HG03575 (cell line): ENCODE results near the gene F2RL3.
"Not testable (repeated sequence)": the region's sequence is repeated elsewhere in the genome, so short reads cannot be mapped to it uniquely, and the experiment has no call there.

Experiments
- ATAC-seq: cut with Tn5 transposase; IDR thresholded peaks from one replicate; pipeline ENCODE4 v1.9.1; 2021; ENCODE audit not compliant: unreplicated experiment, insufficient number of reproducible peaks, low FRiP score; ENCODE audit errors: extremely low read depth

The F2RL3 gene

DNA sequence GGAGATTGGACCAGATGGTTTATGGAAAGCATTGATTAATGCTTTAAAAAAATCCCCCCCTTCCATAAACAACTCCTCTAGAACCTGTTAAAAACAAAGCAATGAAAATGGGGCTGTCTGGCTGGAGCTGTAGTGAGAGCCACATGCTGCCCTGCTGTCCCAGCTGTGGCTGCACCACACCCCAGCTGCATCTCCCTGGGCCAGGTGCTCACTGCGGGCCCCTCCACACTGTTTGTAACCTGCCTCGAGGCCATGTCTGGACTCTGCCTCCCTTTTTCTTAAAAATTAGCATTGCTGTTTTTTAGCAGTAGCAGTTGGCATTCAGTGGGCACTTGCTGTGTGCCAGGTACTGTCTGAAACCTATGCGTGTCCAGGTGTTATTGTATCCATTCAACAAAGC is 15.2 kb upstream of the F2RL3 start:
- no peak for ATAC-seq

DNA sequence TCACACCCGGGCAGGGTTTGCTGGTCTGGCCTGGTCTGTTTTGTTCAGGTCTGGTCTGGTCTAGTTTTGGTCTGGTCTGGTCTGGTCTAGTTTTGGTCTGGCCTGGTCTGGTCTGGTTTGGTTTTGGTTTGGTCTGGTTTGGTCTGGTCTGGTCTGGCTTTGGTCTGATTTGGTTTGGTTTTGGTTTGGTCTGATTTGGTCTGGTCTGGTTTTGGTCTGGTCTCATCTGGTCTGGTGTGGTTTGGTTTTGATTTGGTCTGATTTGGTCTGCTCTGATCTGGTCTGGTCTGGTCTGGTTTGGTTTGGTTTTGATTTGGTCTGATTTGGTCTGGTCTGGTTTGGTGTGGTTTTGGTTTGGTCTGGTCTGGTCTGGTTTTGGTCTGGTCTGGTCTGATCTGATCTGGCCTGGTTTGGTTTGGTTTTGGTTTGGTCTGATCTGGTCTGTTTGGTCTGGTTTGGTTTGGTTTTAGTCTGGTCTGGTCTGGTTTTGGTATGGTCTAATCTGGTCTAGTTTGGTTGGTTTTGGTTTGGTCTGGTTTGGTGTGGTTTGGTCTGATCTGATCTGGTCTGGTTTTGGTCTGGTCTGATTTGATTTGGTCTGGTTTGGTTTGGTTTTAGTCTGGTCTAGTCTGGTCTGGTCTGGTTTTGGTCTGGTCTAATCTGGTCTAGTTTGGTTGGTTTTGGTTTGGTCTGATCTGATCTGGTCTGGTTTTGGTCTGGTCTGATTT is 14.4 kb upstream of the F2RL3 start:
- no peak for ATAC-seq

- not testable (repeated sequence) for ATAC-seq
Measured at GRCh38 chr19:16874978-16875299, 13.9 kb upstream of the F2RL3 start.

- ATAC-seq, result no peak
Measured at GRCh38 chr19:16875584-16876555, 12.9 kb upstream of the F2RL3 start.

DNA sequence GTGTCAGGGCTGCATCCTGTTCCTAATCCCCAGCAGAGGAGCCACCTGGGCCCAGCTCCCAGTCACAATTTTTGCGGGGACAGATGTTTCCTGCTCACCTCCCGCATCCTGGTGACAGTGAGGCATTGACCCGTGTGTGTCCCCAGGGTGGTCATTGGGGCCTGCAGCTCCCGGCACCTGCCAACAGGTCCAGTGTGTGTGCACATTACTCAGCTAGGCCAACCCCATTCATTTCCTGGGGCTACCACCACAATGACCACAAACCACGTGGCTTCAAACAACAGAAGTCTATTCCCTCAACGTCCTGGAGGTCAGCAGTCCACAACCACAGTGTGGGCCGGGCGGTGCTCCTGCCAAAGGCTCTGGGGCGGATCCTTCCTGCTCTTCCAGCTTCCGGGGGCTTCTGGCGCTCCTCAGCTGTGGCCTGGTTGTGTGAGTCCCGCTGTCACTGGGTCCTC is 11.9 kb upstream of the F2RL3 start:
- no peak for ATAC-seq

- no peak for ATAC-seq
Measured at GRCh38 chr19:16877581-16877980, 11.2 kb upstream of the F2RL3 start.

DNA sequence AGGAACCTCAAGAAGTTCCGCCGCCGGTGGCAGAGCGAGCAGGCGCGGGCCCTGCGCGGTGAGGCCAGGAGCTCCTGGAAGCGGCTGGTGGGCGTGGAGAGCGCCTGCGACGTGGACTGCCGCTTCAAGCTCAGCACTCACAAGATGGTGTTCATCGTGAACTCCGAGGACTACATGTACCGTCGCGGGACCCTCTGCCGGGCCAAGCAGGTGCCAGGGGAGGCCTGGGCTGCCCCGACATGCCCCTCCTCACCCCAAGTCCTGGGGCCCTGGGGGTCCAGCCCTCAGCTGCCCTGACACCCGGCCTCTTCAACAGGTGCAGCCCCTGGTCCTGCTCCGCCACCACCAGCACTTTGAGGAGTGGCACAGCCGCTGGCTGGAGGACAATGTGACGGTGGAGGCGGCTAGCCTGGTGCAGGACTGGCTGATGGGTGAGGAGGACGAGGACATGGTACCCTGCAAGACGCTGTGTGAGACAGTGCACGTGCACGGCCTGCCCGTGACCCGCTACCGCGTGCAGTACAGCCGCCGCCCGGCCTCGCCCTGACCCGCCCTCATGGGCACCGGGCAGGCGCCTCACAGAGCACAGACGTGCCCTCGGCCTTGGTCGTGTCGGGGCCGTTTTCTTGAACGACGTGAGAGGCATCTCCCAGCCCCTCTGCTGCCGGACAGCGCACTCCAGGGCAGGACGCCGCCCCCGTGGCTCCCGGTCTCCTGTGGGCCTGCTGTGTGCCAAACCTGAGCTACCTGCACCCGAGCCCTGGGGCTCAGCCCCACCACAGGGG is 10.4 kb upstream of the F2RL3 start:
- ATAC-seq, result no peak

DNA sequence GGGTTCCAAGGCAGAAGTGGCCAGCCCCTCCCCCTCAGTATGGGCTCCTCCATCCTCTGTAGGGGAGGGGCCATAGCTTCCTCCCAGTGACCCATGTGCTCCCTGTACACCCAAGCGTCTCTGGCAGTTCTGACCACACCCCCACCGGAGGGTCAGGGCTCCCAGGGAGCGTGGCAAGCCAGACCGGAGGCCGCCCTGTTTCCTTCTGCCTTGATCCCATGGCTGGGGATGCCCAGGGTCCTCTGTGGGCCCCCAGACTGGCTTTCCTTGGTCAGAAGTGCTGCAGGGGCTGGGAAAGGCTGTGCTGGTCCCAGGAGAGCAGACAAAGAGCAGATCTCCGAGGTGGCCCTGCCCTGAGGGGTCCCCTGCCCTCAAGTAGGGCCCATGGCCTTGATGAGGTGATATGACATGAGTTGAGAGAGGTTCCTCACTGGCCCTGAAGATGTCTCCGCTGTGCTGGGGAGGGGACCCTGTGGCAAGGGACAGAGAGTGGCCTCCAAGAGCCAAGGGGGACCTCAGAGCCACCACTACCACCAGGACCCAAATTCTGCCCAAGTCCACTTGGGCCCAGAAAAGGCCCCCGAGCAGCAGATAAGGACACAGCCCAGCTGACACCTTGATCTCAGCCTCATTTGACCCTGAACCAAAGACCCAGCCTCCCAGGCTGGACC is 7.8 kb upstream of the F2RL3 start:
- ATAC-seq, result no peak

DNA sequence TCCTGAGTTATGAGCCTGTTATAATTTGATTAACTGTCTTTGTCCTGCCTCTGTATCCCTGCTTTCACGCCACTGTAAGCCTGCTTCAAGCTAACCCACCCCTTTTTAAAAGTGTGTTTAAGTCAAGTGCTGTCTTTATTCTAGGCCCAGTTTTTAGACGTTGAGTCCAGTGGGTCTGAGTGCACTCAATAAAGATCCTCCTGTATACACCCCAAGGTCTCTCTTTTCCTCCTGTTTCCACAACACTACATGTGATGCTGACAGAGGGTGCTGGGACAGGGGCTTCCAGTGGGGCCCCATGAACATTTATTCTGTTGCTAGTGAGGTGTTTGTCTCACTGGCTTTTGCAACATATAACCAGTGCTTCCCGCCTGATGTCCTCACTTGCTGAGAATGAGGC is 6.7 kb upstream of the F2RL3 start:
- ATAC-seq, result no peak

GRCh38 chr19:16883522-16883921 is 5.3 kb upstream of the F2RL3 start:
- no peak for ATAC-seq

- no peak for ATAC-seq
Measured at GRCh38 chr19:16885166-16885565, 3.6 kb upstream of the F2RL3 start.

- no peak for ATAC-seq
Measured at GRCh38 chr19:16886305-16886880, 2.4 kb upstream of the F2RL3 start.

DNA sequence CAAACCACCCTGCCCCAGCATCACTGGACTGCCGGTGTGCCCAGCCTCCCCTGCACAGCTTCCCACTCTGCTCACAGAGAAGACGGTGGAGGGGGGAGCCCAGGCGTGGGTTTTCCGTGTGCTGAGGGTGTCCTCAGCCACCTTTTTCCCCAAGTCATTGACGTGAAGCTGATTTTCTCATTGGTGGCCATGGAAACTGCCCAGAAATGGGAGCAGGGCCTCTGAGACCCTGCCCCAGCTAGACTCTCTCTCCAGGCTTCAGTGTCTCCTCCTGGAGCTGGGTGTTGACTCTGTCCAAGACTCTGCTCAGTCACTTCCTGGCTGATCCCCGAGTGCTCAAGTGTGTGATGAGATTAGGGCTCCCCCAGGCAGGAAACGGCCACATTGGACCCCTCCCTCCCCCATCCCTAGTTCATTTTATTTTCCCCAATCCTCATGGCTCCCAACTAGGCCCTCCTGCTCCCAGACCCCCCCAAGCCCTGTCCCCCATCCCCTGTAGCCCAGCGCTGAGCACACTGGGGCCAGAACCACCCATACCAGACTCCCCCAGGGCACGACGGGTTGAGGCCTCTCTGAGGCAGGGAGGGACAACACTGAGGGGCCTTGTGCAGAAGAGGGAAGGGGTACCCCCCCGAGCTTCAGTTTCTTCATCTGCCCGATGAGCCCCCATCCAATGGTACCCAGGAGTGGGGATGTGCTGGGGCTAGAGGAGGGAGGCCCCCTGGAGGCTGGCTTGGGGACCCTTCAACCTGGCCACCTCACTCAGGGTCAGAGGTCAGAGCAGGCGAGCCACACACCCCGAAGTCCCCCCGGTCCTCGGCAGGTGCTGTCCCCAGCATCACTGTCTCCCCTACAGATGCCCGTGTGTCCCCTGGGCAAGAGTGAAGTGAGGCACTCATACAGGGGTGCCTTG is 1.2 kb upstream of the F2RL3 start:
- no peak for ATAC-seq

DNA sequence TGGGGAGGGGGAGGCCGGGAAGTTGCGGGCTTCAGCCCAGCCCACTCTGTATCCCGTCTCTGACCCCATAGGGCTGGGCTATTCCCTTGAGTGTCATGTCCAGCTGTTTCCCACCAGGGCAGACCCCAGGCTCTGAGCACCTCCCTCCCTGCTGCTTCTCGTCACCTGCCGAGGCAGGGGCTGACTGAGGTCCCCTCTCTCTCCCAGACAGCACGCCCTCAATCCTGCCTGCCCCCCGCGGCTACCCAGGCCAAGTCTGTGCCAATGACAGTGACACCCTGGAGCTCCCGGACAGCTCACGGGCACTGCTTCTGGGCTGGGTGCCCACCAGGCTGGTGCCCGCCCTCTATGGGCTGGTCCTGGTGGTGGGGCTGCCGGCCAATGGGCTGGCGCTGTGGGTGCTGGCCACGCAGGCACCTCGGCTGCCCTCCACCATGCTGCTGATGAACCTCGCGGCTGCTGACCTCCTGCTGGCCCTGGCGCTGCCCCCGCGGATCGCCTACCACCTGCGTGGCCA is 625 bp downstream of the F2RL3 start:
- ATAC-seq, result no peak

DNA sequence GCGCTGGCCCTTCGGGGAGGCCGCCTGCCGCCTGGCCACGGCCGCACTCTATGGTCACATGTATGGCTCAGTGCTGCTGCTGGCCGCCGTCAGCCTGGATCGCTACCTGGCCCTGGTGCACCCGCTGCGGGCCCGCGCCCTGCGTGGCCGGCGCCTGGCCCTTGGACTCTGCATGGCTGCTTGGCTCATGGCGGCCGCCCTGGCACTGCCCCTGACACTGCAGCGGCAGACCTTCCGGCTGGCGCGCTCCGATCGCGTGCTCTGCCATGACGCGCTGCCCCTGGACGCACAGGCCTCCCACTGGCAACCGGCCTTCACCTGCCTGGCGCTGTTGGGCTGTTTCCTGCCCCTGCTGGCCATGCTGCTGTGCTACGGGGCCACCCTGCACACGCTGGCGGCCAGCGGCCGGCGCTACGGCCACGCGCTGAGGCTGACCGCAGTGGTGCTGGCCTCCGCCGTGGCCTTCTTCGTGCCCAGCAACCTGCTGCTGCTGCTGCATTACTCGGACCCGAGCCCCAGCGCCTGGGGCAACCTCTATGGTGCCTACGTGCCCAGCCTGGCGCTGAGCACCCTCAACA is 1.2 kb downstream of the F2RL3 start:
- ATAC-seq, result no peak

DNA sequence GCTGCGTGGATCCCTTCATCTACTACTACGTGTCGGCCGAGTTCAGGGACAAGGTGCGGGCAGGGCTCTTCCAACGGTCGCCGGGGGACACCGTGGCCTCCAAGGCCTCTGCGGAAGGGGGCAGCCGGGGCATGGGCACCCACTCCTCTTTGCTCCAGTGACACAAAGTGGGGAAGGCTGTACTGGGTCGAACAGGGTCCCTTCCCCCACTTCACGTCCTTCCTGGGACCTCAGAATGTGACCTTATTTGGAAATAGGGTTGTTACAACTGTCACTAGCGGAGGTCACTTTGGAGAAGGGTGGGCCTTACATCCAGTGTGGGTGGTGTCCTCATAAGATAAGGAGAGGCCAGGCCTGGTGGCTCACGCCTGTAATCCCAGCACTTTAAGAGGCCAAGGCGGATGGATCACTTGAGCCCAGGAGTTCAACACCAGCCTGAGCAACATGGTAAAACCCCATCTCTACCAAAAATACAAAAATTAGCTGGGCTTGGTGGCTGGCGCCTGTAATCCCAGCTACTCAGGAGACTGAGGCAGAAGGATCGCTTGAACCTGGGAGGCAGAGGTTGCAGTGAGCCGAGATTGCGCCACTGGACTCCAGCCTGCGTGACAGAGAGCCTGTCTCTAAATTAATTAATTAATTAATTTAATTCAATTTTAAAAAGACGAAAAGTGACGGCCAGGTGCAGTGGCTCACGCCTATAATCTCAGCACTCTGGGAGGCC is 1.8 kb downstream of the F2RL3 start:
- no peak for ATAC-seq
